ENCODE data around the gene CWF19L2. TPM values are rescaled to one million over a fixed set of nuclear protein-coding genes. Genes with fewer than 3 reads are reported as not detected.

The CWF19L2 gene
- total RNA-seq, 2 donors from 2014 or later, result 21.1 to 27.4 TPM

DNA sequence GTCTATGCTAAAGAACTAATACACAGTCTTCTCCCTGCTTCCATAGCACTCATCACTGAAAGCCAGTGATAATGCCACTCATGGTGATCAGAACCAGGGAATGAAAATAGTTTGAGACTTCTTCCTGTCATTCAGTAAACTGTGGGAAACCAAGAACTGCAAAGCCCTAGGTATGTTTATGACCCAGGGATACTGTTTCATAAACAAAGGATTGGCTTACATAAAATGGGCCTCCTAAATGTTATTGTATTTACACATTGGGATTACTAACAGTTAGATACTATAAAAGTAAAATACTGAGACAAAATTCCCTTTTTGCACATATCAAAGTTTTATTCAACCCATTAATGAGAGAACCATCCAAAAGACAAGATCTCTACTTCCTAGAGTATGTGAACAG is 21.3 kb upstream of the CWF19L2 start:
- Mint-ChIP-seq H3K9me3 (no peaks in the 10 kb centered on the region), H3K4me3 (no peak overlapping the region), H3K36me3 (ENCODE audit: low read depth) (no peaks in the 10 kb centered on the region), H3K4me1 (no peaks in the 10 kb centered on the region), H3K27me3 (ENCODE audit: insufficient read depth) (no peaks in the 10 kb centered on the region), H3K27ac (no peak overlapping the region)
- TF ChIP-seq, protein P1, sequence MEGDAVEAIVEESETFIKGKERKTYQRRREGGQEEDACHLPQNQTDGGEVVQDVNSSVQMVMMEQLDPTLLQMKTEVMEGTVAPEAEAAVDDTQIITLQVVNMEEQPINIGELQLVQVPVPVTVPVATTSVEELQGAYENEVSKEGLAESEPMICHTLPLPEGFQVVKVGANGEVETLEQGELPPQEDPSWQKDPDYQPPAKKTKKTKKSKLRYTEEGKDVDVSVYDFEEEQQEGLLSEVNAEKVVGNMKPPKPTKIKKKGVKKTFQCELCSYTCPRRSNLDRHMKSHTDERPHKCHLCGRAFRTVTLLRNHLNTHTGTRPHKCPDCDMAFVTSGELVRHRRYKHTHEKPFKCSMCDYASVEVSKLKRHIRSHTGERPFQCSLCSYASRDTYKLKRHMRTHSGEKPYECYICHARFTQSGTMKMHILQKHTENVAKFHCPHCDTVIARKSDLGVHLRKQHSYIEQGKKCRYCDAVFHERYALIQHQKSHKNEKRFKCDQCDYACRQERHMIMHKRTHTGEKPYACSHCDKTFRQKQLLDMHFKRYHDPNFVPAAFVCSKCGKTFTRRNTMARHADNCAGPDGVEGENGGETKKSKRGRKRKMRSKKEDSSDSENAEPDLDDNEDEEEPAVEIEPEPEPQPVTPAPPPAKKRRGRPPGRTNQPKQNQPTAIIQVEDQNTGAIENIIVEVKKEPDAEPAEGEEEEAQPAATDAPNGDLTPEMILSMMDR (conservative IDR thresholded peaks at IDR 0.05), result no peak
- Histone ChIP-seq H3K27ac (ENCODE audit: low read depth, low read length) (no peak overlapping the region), H3K27me3 (ENCODE audit: control insufficient read depth, insufficient read depth, low read length, poor library complexity, severe bottlenecking) (no peaks in the 10 kb centered on the region), H3K9me3 (ENCODE audit: control insufficient read depth, low read length) (no peaks in the 10 kb centered on the region), H3K4me3 (ENCODE audit: low read length) (no peak overlapping the region), H3K4me1 (ENCODE audit: control insufficient read depth, insufficient read depth, low read length) (no peaks in the 10 kb centered on the region), H3K9ac (ENCODE audit: extremely low read depth, low read length, poor library complexity, severe bottlenecking) (no peak overlapping the region), H3K36me3 (ENCODE audit: control insufficient read depth, insufficient read depth, low read length) (no peaks in the 10 kb centered on the region)
- no peak for DNase-seq

DNA sequence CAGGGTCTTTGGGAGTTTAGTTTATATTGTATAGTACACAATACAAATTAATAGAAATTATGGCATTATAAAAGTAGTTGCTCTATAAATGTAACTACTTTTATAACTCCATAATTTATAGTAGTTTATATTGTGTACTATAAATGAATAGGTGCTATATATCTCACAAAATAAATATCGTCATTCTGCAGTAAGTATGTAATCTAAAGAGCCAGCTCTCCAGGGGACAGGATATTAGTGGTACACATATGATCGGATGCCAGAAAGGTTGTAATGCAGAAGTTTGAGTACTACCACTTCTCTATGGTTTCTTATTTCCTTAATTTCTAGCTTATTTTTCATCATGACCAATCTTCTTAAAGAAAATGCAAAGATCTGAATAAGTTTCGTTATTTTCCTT is 20.2 kb upstream of the CWF19L2 start:
- TF ChIP-seq, protein P1 (conservative IDR thresholded peaks at IDR 0.05), result no peak
- no peak overlapping the region for H3K27ac ChIP-seq (ENCODE audit: low read depth, low read length)
- H3K36me3 ChIP-seq (ENCODE audit: control insufficient read depth, insufficient read depth, low read length), result no peaks in the 10 kb centered on the region
- H3K4me1 ChIP-seq (ENCODE audit: control insufficient read depth, insufficient read depth, low read length), result no peaks in the 10 kb centered on the region
- H3K4me3 ChIP-seq (ENCODE audit: low read length), result no peak overlapping the region
- Mint-ChIP-seq H3K27me3 (ENCODE audit: insufficient read depth) (no peaks in the 10 kb centered on the region), H3K27ac (no peak overlapping the region), H3K4me1 (no peaks in the 10 kb centered on the region), H3K36me3 (ENCODE audit: low read depth) (no peaks in the 10 kb centered on the region), H3K9me3 (no peaks in the 10 kb centered on the region), H3K4me3 (no peak overlapping the region)
- H3K9me3 ChIP-seq (ENCODE audit: control insufficient read depth, low read length), result no peaks in the 10 kb centered on the region
- DNase-seq, result no peak
- H3K9ac ChIP-seq (ENCODE audit: extremely low read depth, low read length, poor library complexity, severe bottlenecking), result no peak overlapping the region
- 93% methylated on average over 3 of the region's 3 CpGs; no CpG with 5 or more reads in 1 of the 2 experiments for WGBS, 2 experiments (ENCODE audit: insufficient coverage in 1 of 2, insufficient read length in 1 of 2)
- no peaks in the 10 kb centered on the region for H3K27me3 ChIP-seq (ENCODE audit: control insufficient read depth, insufficient read depth, low read length, poor library complexity, severe bottlenecking)

DNA sequence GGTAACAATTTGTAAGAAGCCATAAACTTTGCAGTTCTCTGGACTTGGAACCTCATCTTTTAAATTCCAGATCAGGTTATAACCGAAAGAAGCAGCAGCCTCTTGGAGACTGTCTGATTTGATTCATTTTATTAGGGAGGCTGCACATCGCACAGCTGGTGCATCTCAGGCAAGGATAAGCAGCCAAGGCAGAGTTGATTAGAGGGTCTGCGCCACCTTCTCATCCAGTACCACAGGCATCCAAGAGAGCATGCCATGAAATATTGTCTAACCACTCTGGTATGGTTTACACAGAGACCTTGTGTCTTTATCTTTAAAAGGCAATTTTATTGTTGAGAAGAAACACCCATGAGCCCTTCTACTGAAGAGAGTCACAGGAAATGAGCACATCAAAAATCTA is 16.2 kb upstream of the CWF19L2 start:
- H3K4me3 ChIP-seq (ENCODE audit: low read length), result no peak overlapping the region
- H3K9me3 ChIP-seq (ENCODE audit: control insufficient read depth, low read length), result no peaks in the 10 kb centered on the region
- H3K4me3 Mint-ChIP-seq, result no peak overlapping the region
- no peak for DNase-seq
- H3K27me3 Mint-ChIP-seq (ENCODE audit: insufficient read depth), result peaks cover 2% of the 10 kb centered on the region
- no peaks in the 10 kb centered on the region for H3K9me3 Mint-ChIP-seq
- TF ChIP-seq, protein P1 (conservative IDR thresholded peaks at IDR 0.05), result no peak
- H3K36me3 Mint-ChIP-seq (ENCODE audit: low read depth), result no peaks in the 10 kb centered on the region
- no peaks in the 10 kb centered on the region for H3K4me1 Mint-ChIP-seq
- H3K27me3 ChIP-seq (ENCODE audit: control insufficient read depth, insufficient read depth, low read length, poor library complexity, severe bottlenecking), result no peaks in the 10 kb centered on the region
- H3K27ac ChIP-seq (ENCODE audit: low read depth, low read length), result no peak overlapping the region
- H3K36me3 ChIP-seq (ENCODE audit: control insufficient read depth, insufficient read depth, low read length), result no peaks in the 10 kb centered on the region
- H3K4me1 ChIP-seq (ENCODE audit: control insufficient read depth, insufficient read depth, low read length), result no peaks in the 10 kb centered on the region
- H3K27ac Mint-ChIP-seq, result no peak overlapping the region
- 83 to 97% methylated on average over 2 to 3 of the region's 3 CpGs for WGBS, 2 experiments (ENCODE audit: insufficient coverage in 1 of 2, insufficient read length in 1 of 2)
- H3K9ac ChIP-seq (ENCODE audit: extremely low read depth, low read length, poor library complexity, severe bottlenecking), result no peak overlapping the region
